K562 (cell line): ENCODE measurements around the gene COL23A1. TPM values are rescaled to one million over a fixed set of nuclear protein-coding genes. Genes with fewer than 3 reads are reported as not detected.
A peak's percentile ranks its signal among the peaks of the same experiment; 100 is the strongest.

Experiments
- ATAC-seq: fragments of 200-7000 bp; cut with Tn5 transposase; 3 replicates; pipeline ENCODE4 v1.9.1; 2020; ENCODE audit warnings: moderate library complexity
- BruUV-seq: library from RNA; stranded (reverse); fragments of 400-500 nt; replicated peaks from 2 replicates; lab custom pipeline; 2021; lab: Mats Ljungman, UMichigan
- CTCF ChIA-PET: fragments of 300-600 bp; formaldehyde crosslinking; extraction: SDS; loops from one replicate; lab custom pipeline; 2021; ENCODE audit warnings: low intra/inter-chr PET ratio; lab: Yijun Ruan, JAX
- POLR2A ChIA-PET: fragments of 300-600, 350-650 bp; sonication (Branson Sonifier 250); formaldehyde crosslinking; extraction: SDS; loops from one replicate; lab custom pipeline; 2021; ENCODE audit warnings: antibody characterized with exemption, inconsistent platforms; lab: Yijun Ruan, JAX
- DNase-seq, 4 experiments: peaks; one replicate each; pipeline versions ENCODE4 v3.0.0 to v3.0.0-alpha.2; 2011 to 2018; ENCODE audit warnings: low spot score in 3 of 4, mixed read lengths in 3 of 4; ENCODE audit errors: extremely low read depth in 1 of 4
- FAIRE-seq: peaks from 2 replicates; lab custom pipeline; 2011; peaks lifted over from hg19 to GRCh38; lab: Jason Lieb, UNC
- H2AFZ ChIP-seq: 2 replicates; pipeline ENCODE4 v1.6.0; 2011; ENCODE audit warnings: low read depth, low read length, control low read depth, inconsistent platforms
- H3K27ac ChIP-seq: fragments of 200-600 bp; 3 replicates; pipeline ENCODE4 v1.8.0; 2011; ENCODE audit warnings: low read depth, mild to moderate bottlenecking, control low read depth, inconsistent platforms, low read length, moderate library complexity, mixed read lengths; ENCODE audit errors: extremely low read depth
- H3K27me3 ChIP-seq, 2 experiments: fragments of 300-600 bp in 1 of 2; 2 replicates in 1 of 2; 3 replicates in 1 of 2; pipeline versions ENCODE4 v1.6.0 to v1.8.0; 2011; ENCODE audit warnings: inconsistent platforms in 2 of 2, low read length in 2 of 2, mild to moderate bottlenecking in 1 of 2, mixed read lengths in 1 of 2, moderate library complexity in 1 of 2; ENCODE audit not compliant: control insufficient read depth in 2 of 2, insufficient read depth in 2 of 2
- H3K36me3 ChIP-seq: fragments of 300-600 bp; 3 replicates; pipeline ENCODE4 v1.8.0; 2011; ENCODE audit warnings: mild to moderate bottlenecking, low read length, inconsistent platforms; ENCODE audit not compliant: control insufficient read depth, insufficient read depth
- H3K4me1 ChIP-seq, 2 experiments: fragments of 200-600 bp in 1 of 2; replicated peaks in 1 of 2; 2 replicates in 1 of 2; 3 replicates in 1 of 2; pipeline versions ENCODE4 v1.5.1 to v1.8.0; 2011; ENCODE audit warnings: inconsistent platforms in 2 of 2, low read length in 2 of 2, mild to moderate bottlenecking in 1 of 2, mixed read lengths in 1 of 2, moderate library complexity in 1 of 2; ENCODE audit not compliant: control insufficient read depth in 2 of 2, insufficient read depth in 2 of 2
- H3K4me2 ChIP-seq: 2 replicates; pipeline ENCODE4 v1.6.1; 2011; ENCODE audit warnings: low read length, control low read depth, inconsistent platforms, mixed read lengths; ENCODE audit not compliant: insufficient read depth
- H3K4me3 ChIP-seq: fragments of 200-600 bp; sonication (generic), shearing (Covaris generic); 2 replicates; pipeline ENCODE4 v1.5.1; 2016; ENCODE audit warnings: control low read depth, inconsistent platforms
- H3K79me2 ChIP-seq: fragments of 200-600 bp; 3 replicates; pipeline ENCODE4 v1.8.0; 2011; ENCODE audit warnings: low read length, inconsistent platforms; ENCODE audit not compliant: control insufficient read depth, insufficient read depth
- H3K9ac ChIP-seq, 2 experiments: 2 replicates each; pipeline versions ENCODE4 v1.6.0 to v1.6.1; 2011; ENCODE audit warnings: low read depth in 2 of 2, low read length in 2 of 2, control low read depth in 1 of 2, inconsistent platforms in 1 of 2, mild to moderate bottlenecking in 1 of 2, mixed read lengths in 1 of 2; ENCODE audit not compliant: insufficient read depth in 1 of 2
- H3K9me1 ChIP-seq: one replicate; pipeline ENCODE4 v1.6.0; 2011; ENCODE audit warnings: inconsistent platforms, mild to moderate bottlenecking, low read length, moderate library complexity; ENCODE audit not compliant: control insufficient read depth, insufficient read depth
- H3K9me3 ChIP-seq: replicated peaks from 2 replicates; pipeline ENCODE4 v1.5.1; 2011; ENCODE audit warnings: low read depth, low read length, inconsistent platforms; ENCODE audit not compliant: control insufficient read depth, insufficient read depth
- H4K20me1 ChIP-seq: replicated peaks from 2 replicates; pipeline ENCODE4 v1.6.1; 2011; ENCODE audit warnings: low read length, inconsistent platforms, mixed read lengths; ENCODE audit not compliant: control insufficient read depth, insufficient read depth
- BDP1 ChIP-seq: IDR thresholded peaks from 3 replicates; pipeline ENCODE4 v1.6.1; 2011; ENCODE audit not compliant: insufficient read length, insufficient read depth
- CCNT2 ChIP-seq: IDR thresholded peaks from 2 replicates; pipeline ENCODE4 v1.6.1; 2011; ENCODE audit warnings: borderline replicate concordance, low read depth, mild to moderate bottlenecking, moderate library complexity, mixed read lengths, low read length; ENCODE audit not compliant: insufficient read length; ENCODE audit errors: extremely low read depth
- GTF2F1 ChIP-seq: IDR thresholded peaks from 2 replicates; pipeline ENCODE4 v1.6.1; 2011; ENCODE audit warnings: low read depth, low read length, improper control_type of control experiment
- HBP1 ChIP-seq: fragments of 450-650 bp; formaldehyde crosslinking; IDR thresholded peaks from 2 replicates; pipeline ENCODE4 v1.4.0; 2022; ENCODE audit warnings: missing genetic modification characterization
- LARP7 ChIP-seq: fragments of 450-650 bp; IDR thresholded peaks from 2 replicates; pipeline ENCODE4 v1.6.1; 2016
- PPARD ChIP-seq: fragments of 250-450 bp; sonication (Bioruptor Pico); IDR thresholded peaks from 2 replicates; pipeline ENCODE4 v1.8.0; 2022; ENCODE audit warnings: inconsistent platforms, mild to moderate bottlenecking, moderate library complexity
- RBFOX2 ChIP-seq: fragments of 200-400 bp; formaldehyde crosslinking; IDR thresholded peaks from 2 replicates; pipeline ENCODE4 v1.6.1; 2017; ENCODE audit warnings: low read depth, mild to moderate bottlenecking, low read length, moderate library complexity
- SPI1 ChIP-seq: IDR thresholded peaks from 2 replicates; pipeline ENCODE4 v1.6.1; 2011; ENCODE audit warnings: low read depth, low read length, control low read depth, borderline replicate concordance
- SREBF1 ChIP-seq: fragments of 150-350 bp; IDR thresholded peaks from 2 replicates; pipeline ENCODE4 v1.6.1; 2014; ENCODE audit warnings: antibody characterized with exemption, low read depth, low read length, borderline replicate concordance
- SRSF7 ChIP-seq: fragments of 200-400 bp; formaldehyde crosslinking; optimal IDR thresholded peaks from 2 replicates; pipeline ENCODE3; 2017; ENCODE audit warnings: mild to moderate bottlenecking, low read depth, low read length
- TAF15 ChIP-seq: fragments of 200-400 bp; formaldehyde crosslinking; IDR thresholded peaks from 2 replicates; pipeline ENCODE4 v1.6.1; 2017; ENCODE audit warnings: mild to moderate bottlenecking, low read depth, low read length, moderate library complexity
- ZBTB7A ChIP-seq: IDR thresholded peaks from 2 replicates; pipeline ENCODE4 v1.6.1; 2011; ENCODE audit warnings: low read depth, mild to moderate bottlenecking, low read length, moderate library complexity, borderline replicate concordance; ENCODE audit not compliant: control insufficient read depth
- ZNF282 ChIP-seq: sonication (generic); formaldehyde crosslinking; IDR thresholded peaks from 2 replicates; pipeline ENCODE4 v1.8.1; 2023; ENCODE audit warnings: missing genetic modification reagents
- ZNF384 ChIP-seq: IDR thresholded peaks from 2 replicates; pipeline ENCODE4 v1.6.1; 2012; ENCODE audit warnings: low read depth, low read length, improper control_type of control experiment
- ZNF436 ChIP-seq: fragments of 250-450, 450-650 bp; sonication (Bioruptor Pico); formaldehyde crosslinking; IDR thresholded peaks from 2 replicates; pipeline ENCODE4 v1.7.0; 2020; ENCODE audit warnings: mild to moderate bottlenecking
- ZNF77 ChIP-seq: fragments of 250-450 bp; sonication (Bioruptor Pico); IDR thresholded peaks from 2 replicates; pipeline ENCODE4 v1.5.0; 2020
- ZNF785 ChIP-seq: fragments of 250-450 bp; sonication (Bioruptor Pico); IDR thresholded peaks from 2 replicates; pipeline ENCODE4 v1.4.0; 2020; ENCODE audit warnings: mild to moderate bottlenecking
- WGBS: fragments of 100-300 bp; shearing (Covaris generic); methylation state at CpG from one replicate; pipeline ENCODE4 v1.1.6; 2016; ENCODE audit warnings: low coverage, mixed read lengths; ENCODE audit not compliant: insufficient coverage; ENCODE audit errors: missing lambda C conversion rate; 5-methylcytosine and 5-hydroxymethylcytosine counted together
- in situ Hi-C: fragments of 300-500 bp; cut with MboI; formaldehyde crosslinking; loops from 4 replicates; pipeline ENCODE4 v1.15.0; 2018; ENCODE audit warnings: inconsistent platforms, mixed read lengths
- intact Hi-C: fragments of 100-400 bp; cut with micrococcal nuclease; formaldehyde crosslinking; loops from 2 replicates; pipeline ENCODE4 v1.14.2; 2022
- polyA plus RNA-seq, 8 experiments: library from polyadenylated mRNA; depleted of rRNA in 4 of 8; stranded (reverse) in 5 of 8; unstranded in 3 of 8; fragments of >200 nt; fragmentation: Nextera tagmentation in 2 of 8; fragmentation: Illumina TruSeq in 1 of 8; extraction: Ambion mirVana in 2 of 8; extraction: Trizol in 1 of 8; gene quantifications; 2 replicates each; pipeline versions ENCODE4 v1.2.1 to v1.2.3, GENCODE V29; 2011 to 2014; ENCODE audit warnings: inconsistent platforms in 1 of 8, missing spikeins in 1 of 8
- total RNA-seq, 7 experiments: library from RNA; depleted of rRNA in 6 of 7; stranded (reverse); fragments of >200 nt in 6 of 7; fragmentation: Illumina TruSeq in 2 of 7; extraction: Trizol in 2 of 7; gene quantifications; 2 replicates each; pipeline versions ENCODE4 v1.2.1 to v1.2.3, GENCODE V29; 2011 to 2021; ENCODE audit warnings: low replicate concordance in 1 of 7
- TF ChIP-seq, protein P1 (sequence below): sonication (generic); formaldehyde crosslinking; IDR thresholded peaks from 2 replicates; pipeline ENCODE4 v1.8.0; 2022; ENCODE audit warnings: mild to moderate bottlenecking, missing genetic modification reagents

Gene COL23A1
- total and polyA plus RNA-seq, 9 of the 15 experiments (the other 6 are each of a cell fraction or from before 2014, with no cell fraction given): 0.09 TPM; not detected in 8

GRCh38 chr5:178479261-178479660, 110.9 kb downstream of the COL23A1 start:
- H3K27me3 ChIP-seq: peaks cover 3 to 27% of the 10 kb centered on the region in 2 experiments; a peak in 3 of 5 replicates
- no TSS peak for BruUV-seq
- ATAC-seq (no peak), FAIRE-seq (no peak), DNase-seq (no peak)
- H4K20me1 ChIP-seq: no peaks in the 10 kb centered on the region
- 0 out of 2 replicates have a peak, but pooled peaks cover 3% of the 10 kb centered on the region for H3K9me3 ChIP-seq
- no peak for TF ChIP-seq ZNF77 (CRISPR knock-in tag)
- no peak for TF ChIP-seq HBP1 (CRISPR knock-in tag)
- TF ChIP-seq GTF2F1: no peak
- TF ChIP-seq CCNT2: no peak
- TF ChIP-seq SREBF1: no peak
- no peak for TF ChIP-seq PPARD (CRISPR knock-in tag)
- TF ChIP-seq, protein P1, sequence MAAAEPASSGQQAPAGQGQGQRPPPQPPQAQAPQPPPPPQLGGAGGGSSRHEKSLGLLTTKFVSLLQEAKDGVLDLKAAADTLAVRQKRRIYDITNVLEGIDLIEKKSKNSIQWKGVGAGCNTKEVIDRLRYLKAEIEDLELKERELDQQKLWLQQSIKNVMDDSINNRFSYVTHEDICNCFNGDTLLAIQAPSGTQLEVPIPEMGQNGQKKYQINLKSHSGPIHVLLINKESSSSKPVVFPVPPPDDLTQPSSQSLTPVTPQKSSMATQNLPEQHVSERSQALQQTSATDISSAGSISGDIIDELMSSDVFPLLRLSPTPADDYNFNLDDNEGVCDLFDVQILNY (CRISPR knock-in tag): no peak
- TF ChIP-seq SPI1: no peak
- TF ChIP-seq LARP7: no peak
- no peak for TF ChIP-seq ZBTB7A
- no peak for TF ChIP-seq ZNF436 (CRISPR knock-in tag)
- TF ChIP-seq ZNF384: no peak
- no peak for TF ChIP-seq TAF15
- no peak for TF ChIP-seq ZNF282 (CRISPR knock-in tag)
- no peak for TF ChIP-seq BDP1
- TF ChIP-seq ZNF785 (CRISPR knock-in tag): no peak
- TF ChIP-seq RBFOX2: no peak
- TF ChIP-seq SRSF7: no peak
- no peaks in the 10 kb centered on the region for H3K36me3 ChIP-seq
- no peak overlapping the region for H3K4me3 ChIP-seq
- H3K9ac ChIP-seq: 0 out of 4 replicates have a peak overlapping the region, but pooled peaks of 1 of the 2 experiments have one; percentile 35
- in situ Hi-C loops (no loop called here), intact Hi-C loops (no loop called here)
- H3K79me2 ChIP-seq: no peaks in the 10 kb centered on the region
- H3K4me1 ChIP-seq: peaks cover 0 to 3% of the 10 kb centered on the region in 2 experiments; a peak in 2 of 5 replicates
- H3K9me1 ChIP-seq: no peaks in the 10 kb centered on the region
- H2AFZ ChIP-seq: no peak overlapping the region
- ChIA-PET POLR2A (interaction anchor here (0.7 kb wide), 1 partner anchor 10 kb away, joined by 4 read pairs; no protein-coding TSS in a partner anchor), CTCF (no interaction called here)
- 28% methylated on average over 9 of the region's 9 CpGs for WGBS
- H3K27ac ChIP-seq: no peak overlapping the region
- no peak overlapping the region for H3K4me2 ChIP-seq
